Raji (cell line): Measurements from ENCODE around the gene SH3BP5.

Experiments used
- POLR2A ChIP-seq: IDR thresholded peaks from 2 replicates; pipeline ENCODE4 v1.6.1; 2011; ENCODE audit warnings: low read depth, low read length, control low read depth; ENCODE audit not compliant: insufficient read depth

SH3BP5 gene

DNA sequence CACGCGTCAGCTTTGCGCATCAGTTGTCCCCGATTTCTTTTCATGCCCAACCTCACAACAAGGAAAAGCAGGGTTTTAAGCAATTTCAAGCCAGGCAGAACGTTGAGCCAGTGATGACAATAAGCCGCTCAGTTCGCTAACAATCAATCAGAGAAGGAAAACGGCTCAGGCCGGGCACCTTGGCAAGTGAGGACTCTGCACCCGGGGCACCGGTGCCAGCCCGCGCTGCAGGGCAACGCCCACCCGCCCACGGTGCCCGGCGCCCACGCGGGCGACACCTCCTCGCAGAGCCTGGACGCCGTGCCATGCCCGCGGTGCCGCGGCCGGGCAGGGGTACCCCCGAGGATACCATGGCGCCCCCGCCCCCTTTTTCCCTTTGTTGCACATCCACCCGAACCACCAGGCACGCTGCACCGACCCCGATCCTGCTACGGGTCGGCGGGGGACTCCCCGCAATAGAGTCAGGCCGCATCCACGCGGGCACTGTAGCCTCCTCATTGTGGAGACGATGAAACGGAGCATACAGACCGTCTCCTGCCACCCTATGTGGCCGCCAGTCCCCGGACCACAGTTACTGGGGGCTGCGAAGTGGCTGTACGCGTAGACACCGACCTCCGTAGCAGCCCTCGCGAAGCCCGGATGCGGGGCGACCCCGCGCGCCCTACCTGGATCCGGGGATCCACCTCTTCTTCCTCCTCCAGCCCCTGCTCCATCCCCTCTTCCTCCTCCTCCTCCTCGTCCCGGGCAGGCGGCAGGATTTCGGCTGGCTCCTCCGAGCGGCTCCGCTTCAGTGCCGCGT, 581 bp downstream of the SH3BP5 start:
- no peak for TF ChIP-seq POLR2A

DNA sequence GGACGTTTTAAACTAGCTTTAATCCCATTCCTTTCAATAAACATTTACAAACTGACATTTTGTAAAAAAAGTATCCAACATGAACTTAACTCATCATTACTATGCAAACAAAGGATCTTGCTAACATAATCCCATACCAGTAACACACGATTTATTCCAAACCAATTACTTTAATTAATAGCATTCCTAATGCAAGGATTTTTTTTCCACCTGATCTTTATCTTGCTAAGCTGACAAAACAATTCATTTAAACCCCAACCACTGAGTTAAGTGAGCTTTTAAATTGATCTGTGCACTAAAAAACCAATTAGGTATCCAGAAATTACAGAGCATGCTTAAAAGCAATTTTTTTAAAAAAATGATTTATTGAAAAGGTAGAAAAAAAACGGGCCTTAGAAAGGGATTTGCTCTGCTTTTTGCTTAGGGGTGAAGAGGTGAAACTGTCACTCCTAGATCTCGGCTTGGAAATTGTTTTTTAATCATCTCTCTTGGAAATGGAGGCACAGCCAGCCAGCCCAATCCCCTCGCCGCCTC, 1.2 kb downstream of the SH3BP5 start:
- no peak for TF ChIP-seq POLR2A

DNA sequence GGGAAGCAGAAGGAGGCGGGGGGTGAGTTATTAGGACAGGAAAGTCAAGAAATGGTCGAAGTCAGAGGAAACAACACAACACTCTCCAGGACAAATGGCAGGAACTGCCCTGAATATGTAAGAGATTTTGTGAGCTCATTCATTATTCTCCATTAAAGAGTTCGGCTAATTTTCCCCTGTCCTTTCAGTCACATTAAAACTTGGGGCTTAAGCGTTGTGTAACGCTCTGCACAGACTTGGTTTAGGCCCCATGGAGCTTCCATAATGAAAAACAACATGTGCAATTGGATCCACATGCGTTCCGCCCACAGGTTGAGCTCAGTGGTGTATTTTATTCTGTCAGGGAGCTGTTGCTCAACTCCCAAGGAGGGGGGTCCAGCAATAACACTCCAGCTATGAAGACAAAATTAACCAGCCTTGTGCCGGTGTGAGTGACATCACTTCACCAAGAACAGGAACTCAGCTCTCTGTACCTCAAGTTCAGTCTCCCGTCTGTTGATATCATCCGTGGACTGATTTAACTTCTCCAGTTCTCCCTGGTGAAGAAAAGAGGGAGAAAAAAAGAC, 2.3 kb downstream of the SH3BP5 start:
- no peak for TF ChIP-seq POLR2A

DNA sequence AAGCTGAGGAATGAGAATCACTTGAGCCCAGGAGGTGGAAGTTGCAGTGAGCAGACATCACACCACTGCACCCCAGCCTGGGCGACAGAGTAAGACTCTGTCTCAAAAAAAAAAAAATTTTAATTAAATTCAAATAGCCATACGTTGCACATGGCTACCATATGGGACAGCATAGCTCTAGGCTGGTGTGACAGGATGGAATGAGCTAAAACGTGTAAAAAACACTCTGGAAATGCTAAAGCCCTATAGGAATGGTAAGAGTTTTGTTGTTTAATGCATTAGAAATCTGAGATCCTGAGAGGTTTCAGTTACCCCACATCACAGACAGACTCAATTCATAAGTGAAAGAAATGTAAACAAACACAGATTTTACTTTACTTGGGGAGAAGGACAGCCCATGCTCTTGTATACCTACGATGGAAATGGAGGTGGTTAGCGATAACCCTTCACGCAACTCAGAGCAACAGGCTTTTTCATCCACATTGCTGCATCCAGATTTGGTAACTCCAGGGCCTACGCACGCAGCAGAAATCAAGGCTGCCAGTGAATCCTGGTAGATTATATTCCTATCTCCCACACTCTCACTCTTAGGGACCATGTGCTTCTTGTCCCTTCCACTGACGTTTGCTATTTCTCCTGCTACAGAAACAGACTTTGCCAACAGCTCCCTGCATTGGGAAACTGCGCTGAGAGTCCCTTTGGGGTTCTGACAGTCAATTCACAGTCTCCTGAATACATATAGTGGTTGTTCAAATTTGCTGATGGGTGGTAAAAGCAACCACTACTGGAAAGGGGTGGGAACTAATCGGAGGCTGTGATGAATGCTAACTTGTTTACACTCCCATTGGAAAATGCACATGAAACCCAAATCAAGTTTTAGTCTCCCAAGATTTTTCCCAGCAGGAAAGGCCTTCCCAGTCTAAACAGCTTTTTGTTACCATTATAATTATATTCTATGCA, 3.1 kb downstream of the SH3BP5 start:
- TF ChIP-seq POLR2A: no peak

DNA sequence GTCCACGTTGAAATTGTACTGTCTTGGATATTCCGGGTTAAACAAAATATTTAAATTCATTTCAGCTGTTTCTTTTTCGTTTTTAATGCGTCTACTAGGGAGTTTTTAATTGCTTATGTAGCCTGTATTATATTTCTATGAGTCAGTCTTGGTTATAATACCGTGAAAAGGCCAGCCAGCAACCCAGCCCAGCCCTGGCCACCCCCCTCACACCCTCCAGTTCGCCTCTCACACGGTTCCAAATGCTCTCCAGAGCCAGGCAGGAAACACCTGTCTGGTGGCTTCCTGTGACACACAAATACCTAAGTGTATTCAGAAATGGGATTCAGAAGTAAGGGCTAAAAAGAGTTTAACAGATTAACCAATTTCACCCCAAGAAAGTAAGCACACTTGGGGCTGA, 4.4 kb downstream of the SH3BP5 start:
- no peak for TF ChIP-seq POLR2A

DNA sequence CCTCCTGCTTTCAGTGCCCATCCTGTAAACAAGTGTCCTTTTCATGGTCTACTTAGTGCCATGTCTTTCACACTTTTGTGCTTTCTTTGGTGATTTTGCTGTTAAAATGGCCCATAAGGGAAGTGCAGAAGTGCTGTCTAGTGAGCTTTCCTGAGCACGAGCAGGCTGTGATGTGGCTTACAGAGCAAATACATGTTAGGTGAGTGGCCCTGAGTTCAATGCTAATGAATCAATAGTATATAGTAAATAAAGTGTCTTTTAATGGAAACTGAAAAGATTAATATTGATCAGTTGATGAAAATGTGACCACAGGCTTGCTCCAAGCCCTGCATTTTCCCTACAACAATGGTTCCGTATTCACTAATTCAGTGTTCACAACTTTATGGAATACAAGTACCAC, 5.7 kb downstream of the SH3BP5 start:
- TF ChIP-seq POLR2A: no peak

DNA sequence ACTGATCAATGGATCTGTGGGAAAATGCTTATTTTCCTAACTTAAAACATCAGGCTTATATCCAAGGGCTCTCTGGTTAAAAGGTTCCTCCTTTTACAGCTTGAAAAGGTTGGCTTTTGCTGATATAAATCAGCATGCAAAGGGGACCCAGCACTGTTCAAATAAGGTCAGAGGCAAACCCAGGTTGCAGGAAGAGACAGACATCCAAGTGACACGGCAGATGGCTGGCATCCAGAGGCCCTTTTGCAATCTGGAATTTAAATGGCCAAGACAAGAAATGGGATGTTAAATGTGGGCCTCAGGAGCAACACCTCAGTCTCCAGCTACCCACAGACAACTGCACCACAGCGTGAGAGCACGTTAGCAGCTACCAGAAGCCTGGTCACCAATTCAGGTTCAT, 6.3 kb downstream of the SH3BP5 start:
- no peak for TF ChIP-seq POLR2A

DNA sequence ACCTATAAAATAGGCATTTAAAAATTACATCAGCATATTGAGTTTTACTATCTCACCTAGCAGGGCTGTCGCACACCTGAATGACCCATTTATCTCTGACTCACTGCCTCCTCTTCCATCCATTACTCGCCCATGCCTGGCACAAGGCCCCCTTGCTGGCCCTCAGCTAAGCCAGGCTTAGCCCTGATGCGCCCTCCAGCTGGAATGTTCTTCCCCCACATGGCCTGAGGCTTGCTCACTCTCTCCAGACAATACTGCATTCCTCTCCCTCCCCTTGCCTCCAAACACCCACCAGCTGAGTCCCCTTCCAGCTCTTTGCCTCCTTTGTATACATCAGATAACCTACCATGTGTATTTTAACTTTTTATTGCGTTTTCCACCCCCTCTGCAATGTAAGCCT, 7.2 kb downstream of the SH3BP5 start:
- no peak for TF ChIP-seq POLR2A

DNA sequence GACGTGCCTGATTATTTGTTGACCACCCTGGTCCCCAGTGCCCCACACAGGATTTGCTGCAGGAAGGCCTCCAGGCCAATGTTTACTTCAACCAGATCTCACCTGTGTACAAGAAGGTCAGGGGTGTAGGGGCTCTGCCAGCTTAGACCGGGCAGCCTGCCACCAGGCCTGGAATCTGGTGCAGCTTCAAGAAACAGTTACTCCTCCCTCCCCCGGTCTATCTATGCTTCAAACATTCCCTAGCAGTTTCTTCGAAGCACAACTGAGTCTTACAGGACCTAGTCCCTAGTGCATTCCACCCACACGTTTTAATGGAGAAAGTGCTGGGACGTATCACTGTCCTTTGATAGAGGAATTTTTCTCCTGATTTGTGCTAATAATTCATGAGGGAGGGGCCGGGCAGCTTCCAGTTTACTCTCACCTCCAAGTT, 8.0 kb downstream of the SH3BP5 start:
- TF ChIP-seq POLR2A: no peak

DNA sequence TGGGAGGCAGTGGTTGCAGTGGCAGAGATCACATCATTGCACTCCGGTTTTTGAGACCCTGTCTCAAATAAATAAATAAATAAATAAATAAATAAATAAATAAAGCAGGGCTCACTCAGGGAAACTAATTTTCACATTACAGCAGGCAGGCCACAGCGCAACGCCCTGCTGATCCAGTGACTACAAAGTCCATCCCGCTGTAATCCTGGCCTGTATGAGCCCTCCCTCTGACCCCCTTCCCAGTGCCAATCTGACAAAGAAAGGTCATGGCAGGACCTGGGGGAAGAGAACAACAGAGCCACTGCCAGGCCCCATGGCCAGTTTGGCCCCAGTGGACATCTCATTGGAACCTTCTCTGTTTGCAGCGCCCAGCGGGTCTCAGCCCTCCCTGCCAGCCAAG, 9.3 kb downstream of the SH3BP5 start:
- no peak for TF ChIP-seq POLR2A

DNA sequence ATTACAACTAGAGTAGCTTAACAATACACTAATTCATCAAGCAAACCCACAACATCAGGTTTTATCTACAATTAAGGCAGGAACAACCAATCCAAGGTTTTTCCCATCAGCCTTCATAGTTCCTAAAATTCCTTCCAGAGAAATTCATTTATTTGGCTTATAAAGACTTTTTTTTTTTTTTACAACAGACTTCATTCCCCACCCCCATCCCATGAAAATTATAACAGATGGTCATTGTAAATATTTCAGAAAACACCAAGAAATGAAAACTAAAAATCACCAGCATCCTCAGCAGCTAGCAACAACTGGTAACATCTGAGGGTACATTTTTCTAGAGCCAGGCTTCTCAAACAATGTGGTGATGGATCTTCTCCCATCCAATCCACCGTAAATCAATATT, 11.0 kb downstream of the SH3BP5 start:
- TF ChIP-seq POLR2A: no peak

DNA sequence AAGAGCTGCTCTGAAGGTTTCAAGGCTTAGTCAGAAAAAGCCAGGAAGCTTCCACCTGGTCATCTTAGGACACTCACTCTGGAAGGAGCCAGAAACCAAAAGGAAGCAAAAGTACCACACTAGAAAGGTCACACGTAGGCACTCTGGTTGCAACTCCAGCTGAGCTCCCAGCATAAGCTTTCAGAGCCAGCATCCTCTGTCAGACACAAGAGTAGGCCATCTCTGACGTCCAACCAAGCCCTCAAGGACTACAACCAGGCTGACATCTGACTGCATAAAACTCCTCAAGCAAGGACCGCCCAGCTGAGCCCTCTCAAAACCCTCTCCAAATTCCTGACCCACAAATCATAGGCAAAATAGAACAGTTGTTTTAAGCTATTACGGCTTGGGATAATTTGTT, 12.8 kb downstream of the SH3BP5 start:
- no peak for TF ChIP-seq POLR2A

DNA sequence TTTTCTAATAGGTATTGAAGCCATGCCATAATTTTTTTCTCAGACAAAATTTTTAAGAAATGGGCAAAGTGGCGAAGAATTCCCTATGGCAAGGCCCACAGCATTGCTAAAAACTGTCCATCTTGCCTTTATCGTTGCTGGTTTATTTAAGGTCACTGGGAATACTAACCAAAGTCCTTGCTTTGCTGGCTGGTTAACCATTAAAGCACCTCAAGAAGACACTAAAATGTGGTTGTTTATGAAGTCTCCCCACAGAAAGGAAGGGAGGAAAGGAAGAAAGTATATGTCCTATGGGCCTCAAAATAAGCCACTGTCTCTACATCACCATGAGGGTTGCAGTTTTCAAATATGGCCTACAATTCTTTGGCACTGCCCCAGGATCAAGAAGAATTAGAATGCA, 13.2 kb downstream of the SH3BP5 start:
- TF ChIP-seq POLR2A: no peak

DNA sequence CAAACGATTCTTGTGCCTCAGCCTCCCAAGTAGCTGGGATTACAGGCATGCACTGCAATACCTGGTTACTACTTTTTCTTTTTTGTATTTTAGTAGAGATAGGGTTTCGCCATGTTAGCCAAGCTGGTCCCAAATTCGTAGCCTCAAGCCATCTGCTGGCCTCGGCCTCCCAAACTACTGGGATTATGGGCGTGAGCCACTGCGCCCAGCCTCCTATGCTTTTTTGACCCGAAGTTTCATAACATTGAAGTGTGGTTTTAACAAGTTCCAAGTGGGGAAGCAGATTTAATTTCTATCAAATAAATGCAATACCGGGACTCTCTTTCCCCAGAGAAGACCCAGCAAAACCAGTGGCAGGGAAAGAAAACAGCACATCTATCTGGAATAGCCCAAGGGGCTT, 13.7 kb downstream of the SH3BP5 start:
- no peak for TF ChIP-seq POLR2A

DNA sequence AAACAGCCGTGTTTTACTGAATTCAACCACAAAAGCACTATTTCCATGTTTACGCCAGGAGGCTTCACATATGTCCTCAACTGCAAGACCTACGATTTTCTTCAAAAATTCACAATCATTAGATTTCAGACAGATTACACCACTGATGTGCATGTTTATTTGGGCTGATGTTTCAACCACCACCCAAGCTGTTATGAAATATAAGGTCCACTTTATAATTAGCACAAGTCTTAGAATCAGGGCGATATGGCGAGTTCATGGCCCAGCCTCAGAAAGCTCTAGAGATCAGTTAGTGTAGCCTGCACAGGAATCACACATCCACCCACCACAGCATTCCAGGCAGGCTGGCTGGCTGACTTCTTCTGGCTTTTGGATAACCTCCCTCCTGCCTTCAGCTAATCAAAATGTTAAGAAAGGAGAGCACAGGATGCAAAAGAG, 15.4 kb downstream of the SH3BP5 start:
- no peak for TF ChIP-seq POLR2A

DNA sequence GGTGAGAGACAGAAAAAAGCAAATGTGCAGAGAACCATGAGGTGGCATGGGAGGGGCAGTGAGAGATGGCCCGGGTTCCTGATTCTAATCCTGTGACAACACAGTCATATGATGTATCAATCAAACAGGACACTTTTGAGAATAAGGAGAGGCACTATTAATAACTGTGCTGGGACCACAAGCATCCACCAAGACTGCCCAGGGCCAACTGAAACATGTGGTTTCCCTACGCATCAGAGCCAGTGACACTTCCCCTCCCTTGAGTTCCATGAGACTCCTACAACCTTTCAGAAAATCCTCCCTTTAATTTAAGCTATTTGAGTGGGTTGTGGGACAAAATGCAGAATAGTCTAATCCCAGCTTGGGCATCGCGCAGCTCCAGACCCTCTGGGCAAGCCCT, 17.4 kb downstream of the SH3BP5 start:
- TF ChIP-seq POLR2A: no peak

DNA sequence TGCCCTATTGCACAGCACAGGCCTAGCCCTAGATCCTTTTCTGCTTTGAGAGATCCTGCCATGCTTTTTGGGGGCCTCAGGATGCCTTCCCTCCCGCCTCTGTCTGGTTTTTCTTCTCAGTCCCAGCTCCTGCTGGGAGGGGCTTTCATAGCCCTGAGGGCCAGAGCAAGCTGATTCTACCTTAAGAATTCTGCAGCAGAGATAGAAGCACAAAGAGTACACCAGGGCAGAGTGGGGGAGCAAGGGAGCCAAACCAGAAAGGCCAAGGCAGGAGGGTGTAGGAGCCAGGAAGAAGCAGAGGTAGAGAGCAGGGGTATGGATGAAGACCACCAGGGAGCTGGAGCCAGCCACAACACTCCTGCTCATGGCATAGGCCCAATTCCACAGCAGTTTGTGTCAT, 18.1 kb downstream of the SH3BP5 start:
- TF ChIP-seq POLR2A: no peak
